ENCODE data around the gene ARPC2.

Gene ARPC2

GRCh38 chr2:218291318-218292047 lies 74.5 kb downstream of the ARPC2 start:
- DNase-seq: no peak

DNA sequence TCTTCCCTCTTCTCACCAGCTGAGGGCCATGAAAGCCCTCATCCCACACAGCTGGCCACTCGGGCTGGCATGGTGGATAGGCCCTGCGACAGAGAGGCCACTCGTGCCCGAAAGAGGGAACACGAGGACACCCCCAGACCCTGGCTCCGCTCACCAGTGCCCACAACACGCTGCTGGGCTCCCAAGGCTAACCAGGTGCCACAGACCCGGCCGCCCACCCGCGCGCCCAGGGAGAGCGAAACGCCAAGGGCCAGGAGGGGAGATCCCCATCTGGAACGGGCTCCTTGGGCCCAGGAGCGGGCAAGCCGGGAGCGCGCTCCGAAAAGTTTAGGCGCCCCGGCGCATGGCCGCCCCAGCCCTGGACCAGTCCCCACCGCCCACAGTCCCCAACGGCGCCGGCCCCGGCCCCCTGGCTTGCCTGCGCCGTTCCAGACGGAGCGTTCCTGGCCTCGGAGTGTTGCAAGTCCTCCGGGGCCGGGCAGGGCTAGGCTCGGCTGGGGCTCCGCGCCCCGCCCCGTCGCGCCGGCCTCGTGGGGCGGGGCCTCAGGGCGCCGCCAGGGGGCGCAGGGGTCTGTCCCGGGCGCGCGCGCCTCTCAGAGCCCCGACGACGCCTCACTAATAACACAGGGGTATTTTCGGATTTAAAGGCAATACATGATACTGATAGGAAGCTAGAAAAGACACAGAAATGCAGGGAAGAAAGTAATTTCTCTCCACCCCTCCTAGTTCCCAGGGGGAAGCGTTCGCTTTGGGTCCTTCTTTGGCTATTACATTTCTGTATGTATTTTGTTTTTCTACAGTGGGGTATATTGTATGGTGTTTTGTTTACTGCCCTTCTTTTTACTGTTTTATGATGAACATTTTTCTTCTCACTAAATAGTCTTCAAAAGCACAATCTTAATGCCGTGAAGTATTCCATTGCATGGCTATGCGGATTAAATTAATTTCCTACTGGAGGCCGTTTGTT lies 75.3 kb downstream of the ARPC2 start, which contains the start of gene TMBIM1:
TMBIM1 (minus strand) TSS at position 456 of the 967 bp plus-strand sequence. CDS start 10,362 bp downstream, outside the sequence.
- peak; percentile 18 for DNase-seq

DNA sequence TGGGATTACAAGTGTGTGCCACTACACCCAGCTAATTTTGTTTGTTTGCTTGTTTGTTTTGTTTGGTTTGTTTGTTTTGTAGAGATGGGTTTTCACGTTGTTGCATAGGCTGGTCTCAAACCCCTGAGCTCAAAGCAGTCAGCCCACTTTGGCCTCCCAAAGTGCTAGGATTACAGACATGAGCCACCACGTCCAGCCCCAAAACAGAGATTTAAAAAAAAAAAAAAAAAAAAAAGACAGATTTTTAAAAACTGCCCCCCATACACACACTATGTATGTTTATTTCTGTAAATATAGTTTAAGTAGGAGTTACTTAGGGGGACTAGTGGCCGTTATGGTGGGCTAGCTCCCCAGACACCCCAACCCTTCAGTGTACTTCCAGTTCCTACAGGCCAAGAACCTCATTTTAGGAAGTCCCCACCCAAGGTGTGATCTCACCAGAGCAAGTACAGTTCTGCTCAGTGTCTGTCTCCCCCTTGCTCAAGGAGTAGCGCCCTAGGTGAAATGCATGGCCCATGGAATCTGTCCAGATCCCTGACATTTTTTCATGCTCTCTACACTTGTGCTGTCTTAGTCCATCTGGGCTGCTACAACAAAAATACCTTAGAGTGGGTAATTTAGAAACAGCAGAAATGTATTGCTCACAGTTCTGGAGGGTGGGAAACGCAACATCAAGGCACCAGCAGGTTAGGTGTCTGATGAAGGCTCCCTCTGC lies 76.9 kb downstream of the ARPC2 start:
- no peak for DNase-seq

- no peak for DNase-seq
These were observed 77.5 kb downstream of the ARPC2 start for GRCh38 chr2:218294430-218295022.

DNA sequence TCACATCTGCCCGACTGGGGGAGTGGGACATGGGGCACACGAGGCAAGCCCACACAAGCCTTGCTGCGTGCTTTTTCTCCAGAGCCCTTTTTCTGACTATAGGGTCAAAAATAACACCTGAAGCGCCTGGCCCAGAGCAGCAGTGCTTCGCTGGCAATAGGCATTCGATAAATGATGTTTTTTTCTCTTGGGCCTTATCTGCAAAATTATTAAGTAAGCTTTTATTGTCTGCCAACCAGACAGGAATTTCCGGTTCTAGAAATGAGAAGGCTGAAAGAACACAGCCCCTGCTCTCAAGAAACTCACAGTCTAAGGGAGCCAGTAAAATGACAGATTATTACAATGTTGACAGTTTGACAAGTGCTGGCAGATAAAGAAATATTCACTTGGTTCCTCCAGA lies 78.0 kb downstream of the ARPC2 start:
- DNase-seq: no peak

DNA sequence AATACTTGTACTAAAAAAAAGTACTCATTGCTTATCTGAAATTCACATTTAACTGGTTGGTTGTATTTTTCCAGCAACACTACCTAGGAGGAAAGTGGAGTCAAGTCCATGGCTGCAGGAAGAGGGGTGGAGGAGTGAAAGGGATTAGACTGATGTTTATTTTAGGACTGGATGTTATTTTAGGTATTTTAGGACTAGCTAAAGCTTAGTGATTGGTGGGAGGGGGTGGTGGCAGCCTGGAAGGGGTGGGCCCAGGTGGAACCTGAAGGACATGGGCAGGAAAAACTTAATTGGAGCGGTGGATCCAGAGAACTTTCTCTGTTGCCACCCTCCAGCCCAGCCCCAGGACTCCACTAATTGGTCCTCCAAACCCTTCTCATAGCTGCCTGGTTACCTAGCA lies 79.2 kb downstream of the ARPC2 start:
- no peak for DNase-seq

DNA sequence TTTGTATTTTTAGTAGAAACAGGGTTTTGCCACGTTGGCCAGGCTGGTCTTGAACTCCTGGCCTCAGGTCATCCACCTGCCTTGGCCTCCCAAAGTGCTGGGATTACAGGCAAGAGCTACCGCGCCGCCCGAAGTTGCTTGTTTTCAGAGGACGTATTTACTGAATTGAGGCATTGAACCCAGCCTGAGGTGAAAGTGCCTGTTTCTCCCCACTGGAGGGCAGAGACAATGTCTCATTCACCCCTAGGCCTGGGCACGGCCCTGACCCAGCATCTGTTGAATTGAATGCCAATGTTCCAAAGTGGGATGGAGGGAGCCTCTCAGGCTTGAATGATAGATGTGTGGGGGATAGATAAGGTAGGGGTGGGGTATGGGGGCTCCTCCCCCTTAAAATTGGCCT lies 79.9 kb downstream of the ARPC2 start:
- no peak for DNase-seq

GRCh38 chr2:218298314-218298875 lies 81.4 kb downstream of the ARPC2 start:
- DNase-seq: no peak

DNA sequence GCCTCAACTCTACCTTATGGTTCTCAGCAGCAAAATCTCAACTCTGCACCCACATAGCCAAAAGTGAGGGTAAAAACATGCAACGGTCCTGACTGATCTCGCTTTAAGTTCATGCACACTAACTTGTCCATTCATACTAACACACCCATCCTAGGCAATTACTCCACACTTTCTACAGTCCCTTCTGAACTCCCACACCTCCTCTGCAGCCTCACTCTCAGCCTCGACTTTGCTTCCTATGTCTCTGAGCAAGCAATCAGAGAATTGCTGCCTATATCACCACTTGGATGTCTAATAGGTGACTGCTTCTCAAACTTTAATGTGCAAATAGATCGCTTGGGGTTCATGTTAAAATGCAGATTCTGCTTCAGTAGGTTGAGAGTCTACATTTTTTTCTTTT lies 83.2 kb downstream of the ARPC2 start:
- no peak for DNase-seq

DNA sequence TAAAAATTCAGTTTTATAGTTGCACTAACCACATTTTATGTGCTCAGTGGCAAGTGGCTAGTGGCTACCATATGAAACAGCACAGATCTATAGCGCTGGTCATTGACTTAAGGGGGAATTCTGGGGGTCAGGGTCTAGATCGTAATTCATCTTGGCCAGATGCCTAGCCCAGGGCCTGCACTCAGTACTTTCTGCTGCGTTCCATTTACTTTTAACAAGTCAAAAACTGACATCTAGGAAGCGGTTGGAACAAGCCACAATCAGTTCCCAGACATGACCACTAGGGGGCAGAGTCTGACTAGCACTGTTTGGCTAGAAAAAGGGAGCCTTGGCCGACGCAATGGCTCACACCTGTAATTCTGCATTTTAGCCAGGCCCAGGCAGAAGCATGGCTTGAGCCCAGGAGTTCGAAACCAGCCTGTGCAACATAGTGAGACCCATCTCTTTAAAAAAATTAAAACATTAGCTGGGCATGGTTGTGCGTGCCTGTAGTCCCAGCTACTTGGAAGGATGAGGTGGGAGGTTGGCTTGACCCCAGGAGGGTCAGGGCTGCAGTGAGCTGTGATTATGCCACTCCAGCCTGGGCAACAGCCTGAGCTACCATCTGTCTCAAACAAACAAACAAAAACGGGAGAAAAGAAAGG lies 84.3 kb downstream of the ARPC2 start:
- DNase-seq: peak; percentile 83

Data from NCI-H2029 treated with DMSO at 0.1 percent for 48 hours (cell line).